GM18868 (cell line): Measurements from ENCODE around the gene CREBBP.

Source experiments
- ATAC-seq: cut with Tn5 transposase; IDR thresholded peaks from one replicate; pipeline ENCODE4 v1.9.1; 2021; ENCODE audit warnings: mild to moderate bottlenecking, moderate library complexity; ENCODE audit not compliant: unreplicated experiment

The CREBBP gene

DNA sequence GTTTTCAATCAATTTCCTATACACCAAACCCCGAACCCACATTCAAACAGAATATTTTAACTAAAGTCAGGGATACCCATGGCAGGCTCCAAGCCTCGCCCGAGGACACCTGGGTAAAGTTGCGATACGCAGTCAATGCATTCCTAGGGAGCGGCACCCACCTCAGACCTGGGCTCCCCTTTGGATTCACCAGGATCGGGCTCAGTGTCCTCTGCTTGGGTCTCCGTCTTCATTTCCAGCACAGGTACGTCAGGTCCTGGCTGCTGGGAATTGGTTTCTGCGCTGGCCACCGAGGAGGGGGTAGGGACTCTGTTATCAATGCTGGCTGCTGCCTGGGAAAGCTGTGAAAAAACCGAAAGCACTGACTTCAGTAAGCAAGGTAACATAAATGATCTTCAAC, 111.5 kb downstream of the CREBBP start:
- no peak for ATAC-seq

GRCh38 chr16:3767333-3767986, 113.1 kb downstream of the CREBBP start:
- no peak for ATAC-seq

GRCh38 chr16:3766177-3766576, 114.3 kb downstream of the CREBBP start:
- ATAC-seq = no peak

GRCh38 chr16:3764409-3764808, 116.1 kb downstream of the CREBBP start:
- no peak for ATAC-seq

- ATAC-seq = no peak
Observed at GRCh38 chr16:3762107-3762750, 118.3 kb downstream of the CREBBP start.

GRCh38 chr16:3761375-3762106, 119.0 kb downstream of the CREBBP start:
- no peak for ATAC-seq

DNA sequence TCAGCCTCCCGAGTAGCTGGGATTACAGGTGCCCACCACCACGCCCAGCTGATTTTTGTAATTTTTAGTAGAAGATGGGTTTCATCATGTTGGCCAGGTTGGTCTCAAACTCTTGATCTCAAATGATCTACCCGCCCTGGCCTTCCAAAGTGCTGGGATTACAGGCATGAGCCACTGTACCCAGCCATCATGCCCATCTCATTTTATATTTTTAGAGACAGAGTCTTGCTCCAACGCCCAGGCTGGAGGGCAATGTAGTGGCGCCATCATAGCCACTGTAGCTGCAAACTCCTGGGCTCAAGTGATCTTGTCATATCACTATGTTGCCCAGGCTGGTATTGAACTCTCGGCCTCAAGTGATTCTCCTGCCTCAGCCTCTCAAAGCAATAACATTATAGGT, 120.0 kb downstream of the CREBBP start:
- ATAC-seq = no peak

GRCh38 chr16:3759736-3760135, 120.8 kb downstream of the CREBBP start:
- ATAC-seq = no peak

DNA sequence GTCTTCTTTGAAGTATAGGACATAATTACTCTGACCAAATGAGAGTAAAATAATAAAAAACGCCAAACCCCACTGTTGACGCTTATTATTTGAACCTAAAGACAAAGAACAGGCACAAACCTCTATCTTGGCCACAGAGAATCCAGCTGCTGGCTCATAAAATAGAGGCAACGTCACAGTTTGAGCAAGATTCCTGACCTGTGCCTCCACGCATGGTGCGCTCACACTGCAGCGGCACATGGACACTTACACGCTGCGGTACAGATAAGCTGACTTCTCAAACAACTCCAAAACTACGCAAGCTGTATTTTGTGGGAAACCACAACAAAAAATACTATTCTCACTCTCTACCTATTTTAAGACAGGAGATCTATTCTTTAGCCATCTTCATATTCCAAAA, 124.4 kb downstream of the CREBBP start:
- no peak for ATAC-seq

- no peak for ATAC-seq
Observed at GRCh38 chr16:3755249-3755648, 125.3 kb downstream of the CREBBP start.

DNA sequence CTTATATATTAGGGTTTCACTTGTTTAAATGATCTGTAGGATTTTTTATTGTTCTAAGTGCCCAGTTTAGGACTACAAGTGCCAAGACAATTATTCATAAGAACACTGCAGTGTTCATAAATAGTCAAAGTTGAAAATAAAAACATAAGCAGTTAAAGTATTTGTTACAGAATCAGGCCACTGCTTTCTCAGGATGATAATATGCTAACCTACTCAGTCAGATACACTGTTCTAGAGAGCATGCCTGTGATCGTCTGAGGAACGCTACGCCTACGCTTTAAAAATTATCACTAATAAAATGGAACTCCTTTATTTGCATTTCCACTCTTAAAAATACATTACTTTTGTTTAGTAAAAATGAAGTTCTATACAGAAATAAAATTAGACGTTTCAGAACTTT, 125.7 kb downstream of the CREBBP start:
- no peak for ATAC-seq

DNA sequence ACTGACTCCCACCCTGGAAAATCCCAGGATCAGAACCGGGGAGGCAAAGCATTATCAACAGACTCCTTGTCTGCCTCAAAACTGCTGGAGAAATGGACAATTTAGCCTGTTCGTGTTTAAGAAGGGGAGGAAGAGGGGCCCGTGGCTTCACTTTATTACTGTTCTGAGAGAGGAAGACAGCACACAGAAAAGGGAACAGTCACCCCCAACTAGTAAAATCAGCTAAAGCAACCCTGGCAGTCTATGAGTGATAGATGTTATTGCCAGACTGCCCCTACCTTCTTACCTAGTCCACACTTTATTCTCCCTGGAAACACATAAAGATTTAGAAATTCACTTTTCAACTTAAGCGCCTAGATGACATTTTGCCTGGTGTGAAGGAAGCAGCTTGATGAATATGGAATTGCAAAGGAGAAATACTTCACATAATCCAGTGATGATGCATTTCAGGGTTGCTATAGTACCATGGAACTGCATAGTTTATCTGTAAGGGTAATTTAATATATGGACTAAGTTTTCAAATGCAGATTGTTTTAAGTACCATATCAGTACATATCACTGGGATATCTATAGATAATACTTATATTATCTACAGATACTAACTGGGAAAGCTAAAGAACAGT, 126.3 kb downstream of the CREBBP start:
- no peak for ATAC-seq

GRCh38 chr16:3752984-3753383, 127.5 kb downstream of the CREBBP start:
- ATAC-seq = no peak

- ATAC-seq = no peak
Observed at GRCh38 chr16:3751878-3752277, 128.6 kb downstream of the CREBBP start.

DNA sequence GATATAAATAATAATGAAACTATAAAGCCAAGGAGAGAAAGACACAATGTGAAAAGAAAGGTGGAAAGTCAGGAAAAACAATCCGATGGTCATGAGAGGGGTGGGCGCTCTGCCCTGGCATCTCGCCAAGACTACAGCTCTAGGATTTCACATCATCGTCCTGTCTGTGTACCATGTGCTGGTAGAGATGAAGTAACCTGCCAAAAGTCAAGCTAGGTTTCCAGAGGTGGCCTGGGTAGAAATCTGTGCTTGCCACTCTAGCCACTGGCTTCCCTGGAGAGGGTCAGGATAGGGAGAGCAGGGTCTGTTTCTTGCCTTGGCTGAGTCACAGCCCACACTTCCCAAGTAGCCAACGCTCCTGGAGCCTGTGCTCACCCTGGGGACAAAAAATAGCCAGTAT, 132.2 kb downstream of the CREBBP start:
- ATAC-seq = no peak

DNA sequence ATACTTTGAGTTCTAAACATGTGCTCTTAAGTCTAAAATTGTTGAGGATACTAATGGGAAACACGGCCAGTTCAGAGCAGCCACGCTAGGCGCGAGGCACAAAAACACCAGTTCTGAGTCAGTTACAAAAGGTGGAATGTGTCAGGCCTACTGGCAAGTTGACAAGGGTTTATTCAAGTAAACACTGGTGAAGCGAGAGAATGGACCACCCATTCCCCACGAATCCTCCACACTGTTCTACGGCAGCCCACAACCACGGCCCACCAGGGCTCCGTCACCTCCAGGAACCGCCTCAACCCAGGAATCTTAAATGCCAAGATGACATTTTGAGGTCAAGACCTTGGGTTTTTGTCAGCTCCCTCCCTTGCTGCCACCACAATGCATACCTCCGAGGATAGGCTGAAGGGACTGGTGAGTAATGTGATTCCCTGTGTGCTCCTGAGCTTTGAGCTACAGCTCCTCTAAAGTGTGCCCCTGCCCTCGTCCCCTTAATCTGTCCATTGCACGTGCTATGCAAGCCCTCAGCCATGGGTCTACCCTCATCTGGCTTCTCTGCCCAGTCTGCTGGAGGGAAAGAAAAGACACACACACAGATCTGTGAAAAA, 134.7 kb downstream of the CREBBP start:
- no peak for ATAC-seq

- no peak for ATAC-seq
Observed at GRCh38 chr16:3744018-3744417, 136.5 kb downstream of the CREBBP start.

GRCh38 chr16:3740934-3741333, 139.6 kb downstream of the CREBBP start:
- ATAC-seq = no peak

DNA sequence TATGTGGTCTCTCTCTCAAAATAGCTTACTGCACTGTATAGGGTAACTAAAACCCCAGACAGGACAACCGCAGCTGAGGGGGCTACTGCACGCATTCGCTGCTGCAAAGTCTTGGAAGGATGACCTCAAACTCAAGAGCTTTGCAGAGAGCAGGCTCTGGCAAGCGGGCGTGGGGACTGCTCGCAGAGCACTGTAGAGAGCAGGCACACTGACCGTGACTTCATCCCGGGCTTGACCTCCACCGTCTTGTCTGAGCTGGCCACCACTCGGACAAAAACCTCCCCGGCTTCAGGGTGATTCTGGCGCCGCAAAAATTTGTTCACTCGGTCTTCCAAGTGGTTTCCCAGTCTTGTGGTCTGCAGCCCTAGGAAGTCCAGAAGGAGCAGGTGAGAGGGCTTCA, 140.3 kb downstream of the CREBBP start:
- no peak for ATAC-seq

DNA sequence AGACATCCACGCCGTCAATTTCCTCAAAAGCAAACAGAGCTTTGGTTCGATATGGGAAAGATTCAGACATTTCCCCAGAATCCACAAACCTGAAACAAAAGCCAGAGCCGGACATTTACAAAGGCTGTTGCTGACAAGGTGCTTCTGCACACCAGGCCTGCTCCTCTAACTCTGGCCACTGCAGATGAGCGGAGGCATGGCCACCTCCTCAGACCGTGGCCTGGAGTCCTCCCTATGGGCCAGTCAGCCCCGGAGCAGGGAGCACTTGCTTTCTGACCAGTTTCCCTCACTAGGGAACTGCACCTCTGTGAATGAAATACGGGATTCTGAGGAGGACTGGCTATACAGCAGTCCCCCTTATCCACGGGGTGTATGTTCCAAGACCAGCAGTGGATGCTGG, 140.9 kb downstream of the CREBBP start:
- no peak for ATAC-seq

- ATAC-seq = no peak
Observed at GRCh38 chr16:3738541-3738940, 142.0 kb downstream of the CREBBP start.
